ENCODE measurements around the gene TAOK3. TPM values are rescaled to one million over a fixed set of nuclear protein-coding genes. Genes with fewer than 3 reads are reported as not detected.

Gene TAOK3
- total RNA-seq, 1 experiment from 2014 or later: 55.8 TPM

DNA sequence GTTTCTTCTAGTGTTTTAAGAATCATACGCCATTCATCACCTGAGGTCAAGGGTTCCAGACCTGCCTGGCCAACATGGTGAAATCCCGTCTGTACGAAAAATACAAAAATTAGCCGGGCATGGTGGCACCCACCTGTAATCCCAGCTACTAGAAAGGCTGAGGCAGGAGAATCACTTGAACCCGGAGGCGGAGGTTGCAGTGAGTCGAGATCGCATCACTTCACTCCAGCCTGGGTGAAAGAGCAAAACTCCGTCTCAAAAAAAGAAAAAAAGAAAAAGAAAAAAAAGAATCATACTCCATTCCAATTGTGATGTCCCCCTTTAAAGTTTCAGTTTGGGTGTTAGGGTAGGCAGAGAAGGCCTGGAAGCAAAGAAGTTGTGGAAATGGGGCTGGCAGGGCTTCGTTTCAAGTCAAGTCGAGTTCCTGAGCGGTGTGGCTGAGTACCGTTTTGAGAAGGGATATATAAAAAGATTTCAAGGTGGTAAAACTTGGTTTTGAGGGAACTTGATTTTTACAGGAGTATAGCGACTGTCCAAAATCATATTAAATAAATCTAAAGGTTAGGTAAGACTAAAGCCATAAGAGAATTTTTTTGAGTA lies 1.5 kb upstream of the TAOK3 start:
- TF ChIP-seq EZH2 (IDR thresholded peaks at IDR 0.05; ENCODE audit: low read depth) (no peak), CTCF (conservative IDR thresholded peaks at IDR 0.05) (no peak)
- ChIA-PET POLR2A (ENCODE audit: unreplicated experiment) (no interaction called here), CTCF (interaction anchor here (0.6 kb wide), 1 partner anchor 313 kb away, joined by 5 read pairs; no protein-coding TSS in a partner anchor)
- Histone ChIP-seq H3K9me2 (ENCODE audit: insufficient read depth) (no peaks in the 10 kb centered on the region), H3K27ac (no peak overlapping the region; the same call in 1 of the 2 replicates), H4K20me1 (ENCODE audit: insufficient read depth) (peaks cover 13% of the 10 kb centered on the region), H3K9me3 (ENCODE audit: insufficient read depth, low read depth) (no peaks in the 10 kb centered on the region), H3K79me2 (ENCODE audit: low read depth) (peaks cover 68% of the 10 kb centered on the region), H3K4me1 (replicated peaks; ENCODE audit: insufficient read depth) (peaks cover 30% of the 10 kb centered on the region), H3K27me3 (ENCODE audit: insufficient read depth, low read depth) (no peaks in the 10 kb centered on the region), H2AFZ (no peak overlapping the region), H3K4me2 (peak overlapping the region; percentile 97), H3F3A (ENCODE audit: insufficient read depth, low read depth) (peaks cover 15% of the 10 kb centered on the region), H3K36me3 (ENCODE audit: low read depth) (no peaks in the 10 kb centered on the region), H3K4me3 (peak overlapping the region; percentile 70; the same call in 1 of the 2 replicates)
- no TSS peak for BruUV-seq (replicated peaks)
- no peak for DNase-seq
- intact Hi-C loops (cut with micrococcal nuclease; ENCODE audit: unreplicated experiment): loop anchor here (5.0 kb wide), 1 partner anchor 137 kb away; no protein-coding TSS in a partner anchor

DNA sequence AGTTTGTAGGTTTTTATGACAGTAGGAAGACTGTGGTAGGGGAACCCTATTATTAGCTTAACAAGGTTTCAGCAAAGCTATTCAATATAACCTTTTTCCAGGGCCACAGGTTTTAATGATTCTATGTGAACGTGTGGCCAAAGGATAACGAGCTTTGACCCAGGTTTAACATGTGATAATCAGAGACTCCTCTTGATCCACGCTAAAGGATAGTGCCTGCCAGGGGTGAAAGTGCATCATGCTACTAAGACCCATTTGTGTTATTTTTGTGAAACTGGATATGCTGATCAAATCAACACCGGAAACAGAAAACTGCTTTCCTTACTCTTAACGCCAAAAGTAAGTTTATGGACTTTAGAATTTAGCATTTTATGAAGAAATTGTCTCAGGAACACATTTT lies 909 bp upstream of the TAOK3 start:
- Histone ChIP-seq H3K4me1 (replicated peaks; ENCODE audit: insufficient read depth) (peaks cover 30% of the 10 kb centered on the region), H3K9me2 (ENCODE audit: insufficient read depth) (no peaks in the 10 kb centered on the region), H3K4me3 (peak overlapping the region; percentile 70), H3K9me3 (ENCODE audit: insufficient read depth, low read depth) (no peaks in the 10 kb centered on the region), H3K79me2 (ENCODE audit: low read depth) (peaks cover 66% of the 10 kb centered on the region), H3K27me3 (ENCODE audit: insufficient read depth, low read depth) (no peaks in the 10 kb centered on the region), H4K20me1 (ENCODE audit: insufficient read depth) (peaks cover 7% of the 10 kb centered on the region), H2AFZ (peak overlapping the region; percentile 75; the same call in 1 of the 2 replicates), H3K4me2 (peak overlapping the region; percentile 97), H3F3A (ENCODE audit: insufficient read depth, low read depth) (peaks cover 15% of the 10 kb centered on the region), H3K36me3 (ENCODE audit: low read depth) (no peaks in the 10 kb centered on the region), H3K27ac (peak overlapping the region; percentile 72)
- DNase-seq: no peak
- CTCF ChIA-PET: interaction anchor here (0.6 kb wide), 1 partner anchor 312 kb away, joined by 5 read pairs; no protein-coding TSS in a partner anchor
- TSS peak; percentile 38 for BruUV-seq (replicated peaks)
- POLR2A ChIA-PET (ENCODE audit: unreplicated experiment): interaction anchor here (0.7 kb wide), 1 partner anchor 1410 kb away, joined by 7 read pairs; no protein-coding TSS in a partner anchor
- intact Hi-C loops (cut with micrococcal nuclease; ENCODE audit: unreplicated experiment): loop anchor here (1.0 to 5.0 kb wide), 2 partner anchors 102 to 136 kb away; no protein-coding TSS in a partner anchor
- TF ChIP-seq EZH2 (IDR thresholded peaks at IDR 0.05; ENCODE audit: low read depth) (no peak), CTCF (conservative IDR thresholded peaks at IDR 0.05) (no peak)

DNA sequence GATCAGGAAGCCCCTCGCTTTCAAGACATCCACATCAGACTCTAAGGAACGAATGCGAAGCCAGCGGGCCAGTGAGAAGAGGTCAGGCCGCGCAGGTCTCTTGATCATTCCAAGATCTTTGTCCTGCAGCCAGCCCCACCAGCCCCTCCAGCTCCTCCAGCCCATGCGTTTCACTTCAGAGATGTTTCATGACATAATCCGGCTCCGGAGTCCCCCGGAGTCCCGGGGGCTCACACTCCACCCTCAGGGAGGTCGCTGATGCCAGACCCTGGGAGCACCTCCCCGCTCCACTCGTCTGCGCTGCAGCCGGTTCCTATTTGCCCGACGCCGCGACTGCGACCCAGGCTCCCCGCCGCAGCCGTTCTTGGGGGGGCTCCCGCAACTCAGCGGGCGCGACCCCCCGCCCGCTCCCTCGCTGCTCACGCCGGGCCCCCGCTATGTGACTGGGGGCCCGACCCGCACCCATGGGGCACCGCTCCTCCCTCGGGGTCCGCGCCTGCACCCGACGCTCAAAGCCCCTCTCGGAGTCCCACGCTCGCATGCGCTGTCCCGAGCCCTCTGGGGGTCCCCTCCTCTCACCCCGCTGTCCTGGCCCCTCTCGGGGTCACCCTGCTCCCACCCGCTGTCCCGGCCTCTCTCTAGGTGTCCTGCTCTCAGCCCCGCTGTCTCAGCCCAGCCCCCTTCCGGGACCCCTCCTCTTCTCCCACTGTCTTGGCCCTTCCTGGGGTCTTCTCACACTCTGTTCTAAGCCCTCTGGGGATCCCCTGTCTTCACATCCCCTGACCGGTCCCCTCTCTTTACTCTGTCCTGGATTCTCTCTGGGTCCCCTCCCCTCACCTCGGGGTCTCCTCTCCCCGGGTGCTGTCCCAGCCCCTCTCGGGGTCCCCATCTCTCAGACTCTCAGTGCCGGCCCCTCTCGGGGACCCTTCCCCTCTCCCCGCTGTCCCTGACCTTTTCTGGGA lies 1.1 kb downstream of the TAOK3 start:
- CTCF ChIA-PET: no interaction called here
- intact Hi-C loops (cut with micrococcal nuclease; ENCODE audit: unreplicated experiment): loop anchor here (1.0 to 5.0 kb wide), 3 partner anchors 69 to 250 kb away; no protein-coding TSS in a partner anchor
- peak overlapping the region; percentile 89 for H3K4me2 ChIP-seq

More for the DNA sequence above, 1.1 kb downstream of the TAOK3 start:
- Histone ChIP-seq H2AFZ (peak overlapping the region; percentile 80), H3K36me3 (ENCODE audit: low read depth) (no peaks in the 10 kb centered on the region), H3K27me3 (ENCODE audit: insufficient read depth, low read depth) (no peaks in the 10 kb centered on the region), H3K79me2 (ENCODE audit: low read depth) (peaks cover 62% of the 10 kb centered on the region), H3K9me2 (ENCODE audit: insufficient read depth) (no peaks in the 10 kb centered on the region), H3K4me1 (replicated peaks; ENCODE audit: insufficient read depth) (peaks cover 30% of the 10 kb centered on the region), H3K4me3 (peak overlapping the region; percentile 77), H4K20me1 (ENCODE audit: insufficient read depth) (no peaks in the 10 kb centered on the region; the same call in 1 of the 2 replicates), H3F3A (ENCODE audit: insufficient read depth, low read depth) (peaks cover 5% of the 10 kb centered on the region; the same call in 1 of the 2 replicates), H3K27ac (peak overlapping the region; percentile 4), H3K9me3 (ENCODE audit: insufficient read depth, low read depth) (no peaks in the 10 kb centered on the region)
- POLR2A ChIA-PET (ENCODE audit: unreplicated experiment): no interaction called here
- DNase-seq: peak in 1 of 2 experiments; percentile 23
- no TSS peak for BruUV-seq (replicated peaks)
- no peak for TF ChIP-seq EZH2 (IDR thresholded peaks at IDR 0.05; ENCODE audit: low read depth)
- no peak for TF ChIP-seq CTCF (conservative IDR thresholded peaks at IDR 0.05)
